ENCODE results near the gene SNAP29. TPM values are rescaled to one million over a fixed set of nuclear protein-coding genes. Genes with fewer than 3 reads are reported as not detected.

SNAP29 gene
- total RNA-seq (10 to 100 TPM in 4 of 5 donors, 1 to 10 TPM in 1; 8.8 to 22.8 (median 11.1) TPM), polyA plus RNA-seq (10 to 100 TPM; 16.7 to 24.0 (median 17.1) TPM)
- long read RNA-seq, donor 1, full-length matches to known transcripts = 6 of 6 reads
- long read RNA-seq, donor 1, partial matches to known transcripts = 0 of 6 reads
- long read RNA-seq, donor 1, other reads (novel, unspliced or antisense) = 0 of 6 reads
- long read RNA-seq, donor 2, full-length matches to known transcripts = 14 of 14 reads
- long read RNA-seq, donor 2, partial matches to known transcripts = 0 of 14 reads
- long read RNA-seq, donor 2, other reads (novel, unspliced or antisense) = 0 of 14 reads
- long read RNA-seq, donor 3, full-length matches to known transcripts = 3 of 3 reads
- long read RNA-seq, donor 3, partial matches to known transcripts = 0 of 3 reads
- long read RNA-seq, donor 3, other reads (novel, unspliced or antisense) = 0 of 3 reads
- long read RNA-seq, donor 4, full-length matches to known transcripts = 5 of 5 reads
- long read RNA-seq, donor 4, partial matches to known transcripts = 0 of 5 reads
- long read RNA-seq, donor 4, other reads (novel, unspliced or antisense) = 0 of 5 reads
- long read RNA-seq, donor 5, full-length matches to known transcripts = 4 of 4 reads
- long read RNA-seq, donor 5, partial matches to known transcripts = 0 of 4 reads
- long read RNA-seq, donor 5, other reads (novel, unspliced or antisense) = 0 of 4 reads
- long read RNA-seq, donor 6, full-length matches to known transcripts = 28 of 28 reads
- long read RNA-seq, donor 6, partial matches to known transcripts = 0 of 28 reads
- long read RNA-seq, donor 6, other reads (novel, unspliced or antisense) = 0 of 28 reads
- long read RNA-seq, donor 7, full-length matches to known transcripts = 13 of 13 reads
- long read RNA-seq, donor 7, partial matches to known transcripts = 0 of 13 reads
- long read RNA-seq, donor 7, other reads (novel, unspliced or antisense) = 0 of 13 reads
- long read RNA-seq, donor 8, full-length matches to known transcripts = 8 of 15 reads
- long read RNA-seq, donor 8, partial matches to known transcripts = 7 of 15 reads
- long read RNA-seq, donor 8, other reads (novel, unspliced or antisense) = 0 of 15 reads
- long read RNA-seq, donor 9, full-length matches to known transcripts = 6 of 6 reads
- long read RNA-seq, donor 9, partial matches to known transcripts = 0 of 6 reads
- long read RNA-seq, donor 9, other reads (novel, unspliced or antisense) = 0 of 6 reads
- long read RNA-seq, donor 10, full-length matches to known transcripts = 2 of 2 reads
- long read RNA-seq, donor 10, partial matches to known transcripts = 0 of 2 reads
- long read RNA-seq, donor 10, other reads (novel, unspliced or antisense) = 0 of 2 reads

DNA sequence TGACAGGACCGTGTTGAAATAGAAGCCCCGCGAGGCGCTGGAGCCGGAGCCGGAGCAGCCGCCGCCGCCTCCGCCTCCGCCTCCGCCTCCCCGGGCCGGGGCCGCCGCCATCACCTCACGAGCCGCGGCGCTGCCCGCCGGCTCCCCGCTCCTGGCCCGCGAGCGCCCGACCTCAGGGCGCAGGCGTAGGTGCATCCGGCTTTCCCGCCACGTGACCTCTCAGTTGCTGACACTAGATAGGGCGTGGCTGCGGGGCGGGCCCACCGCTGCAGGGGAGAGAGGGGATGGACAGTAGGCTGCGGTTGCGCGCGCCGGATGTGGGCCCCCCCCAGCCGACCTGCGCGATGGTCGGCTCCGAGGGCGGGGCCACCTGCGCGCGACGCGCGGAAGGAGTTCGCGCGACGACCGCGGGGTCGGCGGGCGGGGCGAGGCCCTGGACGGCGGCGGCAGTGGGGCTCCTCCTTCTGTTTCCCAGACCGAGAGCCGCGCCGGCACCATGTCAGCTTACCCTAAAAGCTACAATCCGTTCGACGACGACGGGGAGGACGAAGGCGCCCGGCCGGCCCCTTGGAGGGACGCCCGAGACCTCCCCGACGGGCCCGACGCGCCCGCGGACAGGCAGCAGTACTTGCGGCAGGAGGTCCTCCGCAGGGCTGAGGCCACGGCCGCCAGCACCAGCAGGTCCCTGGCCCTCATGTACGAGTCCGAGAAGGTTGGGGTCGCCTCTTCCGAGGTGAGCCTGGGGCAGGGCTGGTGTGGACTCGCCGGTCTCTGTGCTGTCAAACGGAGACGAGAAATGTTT lies at the start of gene SNAP29, which contains the start of gene PI4KA:
Gene SNAP29 (plus strand): TSS at position 393 of the 802 bp plus-strand sequence. CDS start 104 bp downstream, at position 497.
Gene PI4KA (minus strand): TSS at position 197 of the 802 bp plus-strand sequence. CDS start 86 bp downstream, at position 111.
- Histone ChIP-seq H3K27ac (peak within 1 kb of the TSS; percentile 90 to 96 (median 94)), H3K4me1 (peaks cover 28 to 77% (median 52%) of the 10 kb centered on the region in 4 donors), H3K4me3 (peak within 1 kb of the TSS; percentile 71 to 93 (median 76)), H3K9me3 (no peaks in the 10 kb centered on the region), H3K36me3 (peaks cover 0 to 28% (median 17%) of the 10 kb centered on the region in 4 donors), H3K27me3 (no peaks in the 10 kb centered on the region)
- TF ChIP-seq EP300 (IDR thresholded peaks at IDR 0.05) (no peak), POLR2AphosphoS5 (IDR thresholded peaks at IDR 0.05) (peak; percentile 92 to 98 (median 95)), POLR2A (IDR thresholded peaks at IDR 0.05) (no peak)
- TF ChIP-seq, protein P1, sequence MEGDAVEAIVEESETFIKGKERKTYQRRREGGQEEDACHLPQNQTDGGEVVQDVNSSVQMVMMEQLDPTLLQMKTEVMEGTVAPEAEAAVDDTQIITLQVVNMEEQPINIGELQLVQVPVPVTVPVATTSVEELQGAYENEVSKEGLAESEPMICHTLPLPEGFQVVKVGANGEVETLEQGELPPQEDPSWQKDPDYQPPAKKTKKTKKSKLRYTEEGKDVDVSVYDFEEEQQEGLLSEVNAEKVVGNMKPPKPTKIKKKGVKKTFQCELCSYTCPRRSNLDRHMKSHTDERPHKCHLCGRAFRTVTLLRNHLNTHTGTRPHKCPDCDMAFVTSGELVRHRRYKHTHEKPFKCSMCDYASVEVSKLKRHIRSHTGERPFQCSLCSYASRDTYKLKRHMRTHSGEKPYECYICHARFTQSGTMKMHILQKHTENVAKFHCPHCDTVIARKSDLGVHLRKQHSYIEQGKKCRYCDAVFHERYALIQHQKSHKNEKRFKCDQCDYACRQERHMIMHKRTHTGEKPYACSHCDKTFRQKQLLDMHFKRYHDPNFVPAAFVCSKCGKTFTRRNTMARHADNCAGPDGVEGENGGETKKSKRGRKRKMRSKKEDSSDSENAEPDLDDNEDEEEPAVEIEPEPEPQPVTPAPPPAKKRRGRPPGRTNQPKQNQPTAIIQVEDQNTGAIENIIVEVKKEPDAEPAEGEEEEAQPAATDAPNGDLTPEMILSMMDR (IDR thresholded peaks at IDR 0.05) = peak in 1 of 7 experiments; percentile 8
- DNase-seq = peak; percentile 99
- WGBS, 5 donors = 0 to 1% (median 0%) methylated on average over 49 to 100 of the region's 100 CpGs
- intact Hi-C loops (cut with DNase I; ENCODE audit: low total_unique reads) = no loop called here

DNA sequence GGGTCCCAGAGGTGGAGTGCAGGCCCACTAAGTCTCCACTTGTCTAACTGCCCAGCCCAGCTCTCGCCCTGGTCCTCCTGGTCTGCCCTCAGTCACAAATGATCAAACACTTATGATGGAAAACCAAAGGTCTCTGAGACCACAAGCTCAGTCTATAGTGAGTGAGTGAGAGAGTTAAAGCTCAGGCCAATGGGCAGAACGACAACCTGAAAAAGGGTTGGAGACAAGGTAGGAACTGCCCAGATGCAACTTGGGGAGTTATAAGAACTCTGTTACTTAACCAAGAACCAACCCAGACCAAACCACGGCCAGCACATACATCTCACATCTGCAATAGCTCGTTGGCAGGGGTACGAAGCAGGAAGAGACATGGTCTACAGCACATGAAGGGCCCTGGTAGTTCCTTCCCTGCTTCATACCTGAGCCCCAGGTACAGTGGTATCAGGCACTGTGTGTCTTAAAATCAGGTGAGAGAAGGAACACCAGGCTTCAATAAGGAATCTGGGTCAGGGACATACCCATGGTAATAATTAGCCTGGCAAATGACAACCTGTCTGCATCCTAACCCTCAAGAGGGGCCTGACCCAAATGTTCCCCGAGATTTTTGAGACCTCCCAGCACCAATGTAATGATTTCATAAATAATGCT lies 49.1 kb upstream of the SNAP29 start:
- H3K27me3 ChIP-seq = no peaks in the 10 kb centered on the region
- TF ChIP-seq, protein P1 (IDR thresholded peaks at IDR 0.05) = no peak
- TF ChIP-seq EP300 (IDR thresholded peaks at IDR 0.05) = no peak
- TF ChIP-seq POLR2AphosphoS5 (IDR thresholded peaks at IDR 0.05) = no peak

DNA sequence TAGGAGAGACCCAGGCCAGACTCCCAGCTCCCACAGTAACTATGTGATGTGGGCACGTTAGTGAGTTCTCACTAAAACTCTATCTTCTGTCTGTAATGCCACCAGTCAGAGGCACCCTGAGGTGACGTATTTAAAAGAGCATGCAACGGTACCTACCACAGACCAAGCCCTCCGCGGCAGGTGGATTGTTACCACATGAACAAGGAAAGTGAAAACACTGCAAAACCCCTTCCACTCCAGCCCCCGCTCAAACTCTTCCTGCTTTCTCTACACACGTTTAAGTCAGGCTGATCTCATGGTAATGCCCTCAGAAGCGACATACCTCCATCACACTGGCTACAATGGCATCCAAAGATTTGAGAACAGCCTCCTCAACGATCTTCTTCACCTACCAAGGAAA lies 48.2 kb upstream of the SNAP29 start:
- Histone ChIP-seq H3K9me3 (no peaks in the 10 kb centered on the region), H3K36me3 (peaks cover 38 to 100% (median 99%) of the 10 kb centered on the region in 4 donors), H3K27me3 (no peaks in the 10 kb centered on the region), H3K4me3 (no peak overlapping the region), H3K27ac (no peak overlapping the region), H3K4me1 (no peaks in the 10 kb centered on the region)
- 85 to 91% (median 89%) methylated on average over 9 of the region's 9 CpGs for WGBS, 5 donors
- DNase-seq = peak in 1 of 2 donors; percentile 27
- TF ChIP-seq EP300 (IDR thresholded peaks at IDR 0.05) = no peak
- TF ChIP-seq POLR2A (IDR thresholded peaks at IDR 0.05) = no peak
- TF ChIP-seq, protein P1 (IDR thresholded peaks at IDR 0.05) = no peak
- no peak for TF ChIP-seq POLR2AphosphoS5 (IDR thresholded peaks at IDR 0.05)
- intact Hi-C loops (cut with DNase I; ENCODE audit: low total_unique reads) = no loop called here

More for the DNA sequence above, 49.1 kb upstream of the SNAP29 start:
- 90 to 95% (median 92%) methylated on average over 6 of the region's 6 CpGs for WGBS, 5 donors
- peaks cover 42 to 100% (median 100%) of the 10 kb centered on the region in 4 donors for H3K36me3 ChIP-seq
- H3K4me3 ChIP-seq = no peak overlapping the region
- H3K27ac ChIP-seq = no peak overlapping the region
- DNase-seq = no peak
- no peaks in the 10 kb centered on the region for H3K4me1 ChIP-seq
- no peaks in the 10 kb centered on the region for H3K9me3 ChIP-seq
- intact Hi-C loops (cut with DNase I; ENCODE audit: low total_unique reads) = no loop called here

All from stomach (tissue), 19 donors.